Choroid plexus epithelial cell (primary cell): Measurements from ENCODE around the gene DHX30.
A peak's percentile ranks its signal among the peaks of the same experiment; 100 is the strongest.

Experiments used
- DNase-seq: peaks from one replicate; pipeline ENCODE4 v3.0.0-alpha.2; 2010; ENCODE audit warnings: low read depth
- H3K4me3 ChIP-seq: 2 replicates; pipeline ENCODE4 v1.5.1; 2011; ENCODE audit warnings: low read depth, mild to moderate bottlenecking, control low read depth, low read length, moderate library complexity
- TF ChIP-seq, protein P1 (sequence below): conservative IDR thresholded peaks from 2 replicates; pipeline ENCODE4 v1.5.1; 2011; ENCODE audit warnings: low read depth, mild to moderate bottlenecking, control low read depth, inconsistent platforms, low read length, moderate library complexity

DHX30 gene

GRCh38 chr3:47871389-47871788 is 68.5 kb downstream of the DHX30 start:
- H3K4me3 ChIP-seq: no peak overlapping the region
- no peak for DNase-seq
- TF ChIP-seq, protein P1, sequence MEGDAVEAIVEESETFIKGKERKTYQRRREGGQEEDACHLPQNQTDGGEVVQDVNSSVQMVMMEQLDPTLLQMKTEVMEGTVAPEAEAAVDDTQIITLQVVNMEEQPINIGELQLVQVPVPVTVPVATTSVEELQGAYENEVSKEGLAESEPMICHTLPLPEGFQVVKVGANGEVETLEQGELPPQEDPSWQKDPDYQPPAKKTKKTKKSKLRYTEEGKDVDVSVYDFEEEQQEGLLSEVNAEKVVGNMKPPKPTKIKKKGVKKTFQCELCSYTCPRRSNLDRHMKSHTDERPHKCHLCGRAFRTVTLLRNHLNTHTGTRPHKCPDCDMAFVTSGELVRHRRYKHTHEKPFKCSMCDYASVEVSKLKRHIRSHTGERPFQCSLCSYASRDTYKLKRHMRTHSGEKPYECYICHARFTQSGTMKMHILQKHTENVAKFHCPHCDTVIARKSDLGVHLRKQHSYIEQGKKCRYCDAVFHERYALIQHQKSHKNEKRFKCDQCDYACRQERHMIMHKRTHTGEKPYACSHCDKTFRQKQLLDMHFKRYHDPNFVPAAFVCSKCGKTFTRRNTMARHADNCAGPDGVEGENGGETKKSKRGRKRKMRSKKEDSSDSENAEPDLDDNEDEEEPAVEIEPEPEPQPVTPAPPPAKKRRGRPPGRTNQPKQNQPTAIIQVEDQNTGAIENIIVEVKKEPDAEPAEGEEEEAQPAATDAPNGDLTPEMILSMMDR: no peak

GRCh38 chr3:47872916-47873315 is 70.0 kb downstream of the DHX30 start:
- no peak overlapping the region for H3K4me3 ChIP-seq
- no peak for DNase-seq
- TF ChIP-seq, protein P1: no peak

DNA sequence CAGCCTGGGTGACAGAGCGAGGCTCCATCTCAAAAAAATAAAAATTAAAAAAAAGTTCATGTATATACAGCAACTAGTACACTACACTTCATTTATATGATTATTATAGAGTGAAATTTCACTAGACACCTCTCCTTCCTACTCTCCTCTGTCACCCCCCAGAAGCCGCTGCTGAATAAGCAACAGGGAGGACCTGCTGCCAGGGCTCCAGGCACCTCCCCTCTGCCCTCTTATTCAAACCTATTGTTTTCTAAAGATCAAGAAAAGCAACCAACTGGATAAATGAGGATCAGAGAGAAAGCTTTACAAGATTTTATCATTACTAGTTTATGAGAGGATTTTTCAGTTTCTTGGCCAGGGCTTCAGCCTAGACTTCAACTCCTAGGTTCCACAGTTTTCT is 71.5 kb downstream of the DHX30 start:
- TF ChIP-seq, protein P1: no peak
- DNase-seq: no peak
- H3K4me3 ChIP-seq: no peak overlapping the region

DNA sequence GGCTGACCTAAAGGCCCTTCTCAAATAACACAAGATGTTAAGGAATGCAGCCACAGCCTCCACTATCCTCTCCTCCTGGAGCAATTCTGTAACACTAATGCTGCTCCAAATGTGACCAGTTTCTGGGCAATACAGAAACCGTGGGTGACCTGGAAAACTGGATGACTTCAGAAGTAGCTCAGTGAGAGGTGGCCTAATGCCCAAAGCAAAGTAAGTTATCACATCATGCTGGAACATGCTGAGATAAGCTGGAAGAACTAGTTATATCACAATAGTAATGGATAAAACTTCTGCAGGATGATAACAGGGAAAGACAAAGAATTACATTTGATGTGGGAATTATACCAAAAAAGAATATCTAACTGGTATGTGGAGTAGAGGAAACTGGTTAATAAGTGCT is 72.0 kb downstream of the DHX30 start:
- DNase-seq: peak; percentile 14
- TF ChIP-seq, protein P1: no peak
- no peak overlapping the region for H3K4me3 ChIP-seq

GRCh38 chr3:47877290-47877689 is 74.4 kb downstream of the DHX30 start:
- H3K4me3 ChIP-seq: no peak overlapping the region
- peak; percentile 24 for DNase-seq
- TF ChIP-seq, protein P1: no peak

DNA sequence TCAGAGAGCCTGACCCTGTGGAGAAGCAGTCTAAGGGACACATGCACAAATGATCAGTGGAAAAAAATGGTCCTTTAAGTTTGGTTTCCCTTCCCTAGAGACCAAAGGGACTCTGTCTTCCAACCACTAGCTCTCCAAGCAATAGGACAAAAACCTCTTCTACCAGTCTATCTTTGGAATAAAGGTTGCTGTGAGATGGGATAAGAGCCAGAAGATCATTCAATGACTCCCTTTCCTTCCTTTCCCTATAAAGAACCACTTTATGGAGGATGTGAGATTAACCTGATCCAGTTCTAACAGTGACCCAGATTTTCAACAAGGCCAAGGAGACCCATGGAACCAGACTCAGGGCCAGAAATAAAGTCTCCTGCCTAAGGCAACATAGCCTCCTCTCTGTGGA is 74.8 kb downstream of the DHX30 start:
- no peak for DNase-seq
- TF ChIP-seq, protein P1: no peak
- H3K4me3 ChIP-seq: no peak overlapping the region

GRCh38 chr3:47882338-47882737 is 79.4 kb downstream of the DHX30 start:
- H3K4me3 ChIP-seq: no peak overlapping the region
- TF ChIP-seq, protein P1: no peak
- no peak for DNase-seq
